BLaER1 (cell line): ENCODE results near the gene PADI6.

Experiments
- H3K27ac ChIP-seq: shearing (Covaris generic); formaldehyde crosslinking; 2 replicates; pipeline ENCODE4 v1.8.1; 2022
- H3K27me3 ChIP-seq: shearing (Covaris generic); formaldehyde crosslinking; 2 replicates; pipeline ENCODE4 v1.8.1; 2022
- H3K36me3 ChIP-seq: shearing (Covaris generic); formaldehyde crosslinking; 2 replicates; pipeline ENCODE4 v1.8.1; 2022
- H3K4me1 ChIP-seq: shearing (Covaris generic); formaldehyde crosslinking; 2 replicates; pipeline ENCODE4 v1.8.1; 2022
- H3K4me2 ChIP-seq: shearing (Covaris generic); formaldehyde crosslinking; 2 replicates; pipeline ENCODE4 v1.8.1; 2022
- H3K4me3 ChIP-seq: shearing (Covaris generic); formaldehyde crosslinking; 2 replicates; pipeline ENCODE4 v1.8.1; 2022
- H3K9ac ChIP-seq: shearing (Covaris generic); formaldehyde crosslinking; 2 replicates; pipeline ENCODE4 v1.8.1; 2022
- H3K9me3 ChIP-seq: shearing (Covaris generic); formaldehyde crosslinking; 2 replicates; pipeline ENCODE4 v1.8.1; 2022
- H4K20me1 ChIP-seq: shearing (Covaris generic); formaldehyde crosslinking; 2 replicates; pipeline ENCODE4 v1.8.1; 2022
- Cebpa-rat ChIP-seq: shearing (Covaris generic); IDR thresholded peaks from 2 replicates; pipeline ENCODE4 v1.8.1; 2022

The PADI6 gene

GRCh38 chr1:17440074-17440826, 68.3 kb downstream of the PADI6 start:
- H3K9me3 ChIP-seq: no peaks in the 10 kb centered on the region
- no peak for TF ChIP-seq Cebpa-rat
- peaks cover 43% of the 10 kb centered on the region for H3K4me1 ChIP-seq
- H3K9ac ChIP-seq: peak overlapping the region; percentile 100
- peak overlapping the region; percentile 100 for H3K27ac ChIP-seq
- H3K27me3 ChIP-seq: no peaks in the 10 kb centered on the region
- H3K4me2 ChIP-seq: peak overlapping the region; percentile 91
- H3K36me3 ChIP-seq: peaks cover 22% of the 10 kb centered on the region
- H4K20me1 ChIP-seq: peaks cover 23% of the 10 kb centered on the region
- peak overlapping the region; percentile 100 for H3K4me3 ChIP-seq

DNA sequence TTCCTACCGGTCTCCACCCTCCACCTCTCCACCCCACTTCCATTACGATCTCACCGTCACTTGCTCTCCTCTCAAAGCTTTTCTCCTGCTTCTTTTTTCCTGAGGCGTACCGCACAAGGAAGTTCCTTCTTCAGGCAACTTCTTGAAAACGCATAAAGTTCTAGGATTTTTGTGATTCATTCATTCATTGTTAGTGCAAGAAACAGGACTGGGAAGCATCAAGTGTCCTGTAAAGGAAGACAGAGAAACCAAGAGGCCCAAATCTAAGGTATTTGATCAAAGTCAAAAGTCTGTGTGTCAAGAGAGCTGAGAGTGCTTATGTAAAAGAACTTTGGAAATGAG, 68.8 kb downstream of the PADI6 start:
- peak overlapping the region; percentile 91 for H3K4me2 ChIP-seq
- H3K36me3 ChIP-seq: peaks cover 16% of the 10 kb centered on the region
- peak overlapping the region; percentile 100; the same call in 1 of the 2 replicates for H3K4me3 ChIP-seq
- H3K27ac ChIP-seq: no peak overlapping the region
- H3K4me1 ChIP-seq: peaks cover 38% of the 10 kb centered on the region
- no peaks in the 10 kb centered on the region for H3K9me3 ChIP-seq
- peak overlapping the region; percentile 100; the same call in 1 of the 2 replicates for H3K9ac ChIP-seq
- peaks cover 18% of the 10 kb centered on the region for H4K20me1 ChIP-seq
- no peaks in the 10 kb centered on the region for H3K27me3 ChIP-seq
- TF ChIP-seq Cebpa-rat: no peak

- Histone ChIP-seq H3K27ac (no peak overlapping the region), H3K4me3 (no peak overlapping the region), H3K9me3 (no peaks in the 10 kb centered on the region), H3K36me3 (peaks cover 10% of the 10 kb centered on the region), H4K20me1 (peaks cover 11% of the 10 kb centered on the region), H3K4me1 (peaks cover 31% of the 10 kb centered on the region), H3K4me2 (peak overlapping the region; percentile 91), H3K9ac (no peak overlapping the region; the same call in 1 of the 2 replicates), H3K27me3 (no peaks in the 10 kb centered on the region)
- no peak for TF ChIP-seq Cebpa-rat
Observed at GRCh38 chr1:17441265-17441992, 69.4 kb downstream of the PADI6 start.

GRCh38 chr1:17441993-17442357, 70.0 kb downstream of the PADI6 start:
- peak overlapping the region; percentile 91; the same call in 1 of the 2 replicates for H3K4me2 ChIP-seq
- no peak overlapping the region for H3K27ac ChIP-seq
- H3K36me3 ChIP-seq: peaks cover 4% of the 10 kb centered on the region
- no peak overlapping the region for H3K4me3 ChIP-seq
- no peak overlapping the region for H3K9ac ChIP-seq
- peaks cover 26% of the 10 kb centered on the region for H3K4me1 ChIP-seq
- no peaks in the 10 kb centered on the region for H3K9me3 ChIP-seq
- TF ChIP-seq Cebpa-rat: no peak
- peaks cover 6% of the 10 kb centered on the region for H4K20me1 ChIP-seq
- no peaks in the 10 kb centered on the region for H3K27me3 ChIP-seq

GRCh38 chr1:17442841-17443240, 70.8 kb downstream of the PADI6 start:
- Histone ChIP-seq H3K4me2 (no peak overlapping the region), H3K27ac (no peak overlapping the region), H3K9me3 (no peaks in the 10 kb centered on the region), H3K27me3 (no peaks in the 10 kb centered on the region), H3K4me3 (no peak overlapping the region), H4K20me1 (no peaks in the 10 kb centered on the region), H3K36me3 (no peaks in the 10 kb centered on the region), H3K4me1 (peaks cover 24% of the 10 kb centered on the region), H3K9ac (no peak overlapping the region)
- no peak for TF ChIP-seq Cebpa-rat

GRCh38 chr1:17447501-17447992, 75.6 kb downstream of the PADI6 start:
- no peaks in the 10 kb centered on the region for H3K27me3 ChIP-seq
- no peak overlapping the region for H3K4me3 ChIP-seq
- no peak overlapping the region for H3K27ac ChIP-seq
- peaks cover 18% of the 10 kb centered on the region for H3K4me1 ChIP-seq
- no peak overlapping the region for H3K9ac ChIP-seq
- H4K20me1 ChIP-seq: no peaks in the 10 kb centered on the region
- no peaks in the 10 kb centered on the region for H3K9me3 ChIP-seq
- TF ChIP-seq Cebpa-rat: peak; percentile 60
- no peak overlapping the region for H3K4me2 ChIP-seq
- no peaks in the 10 kb centered on the region for H3K36me3 ChIP-seq
